Endothelial cell of umbilical vein (primary cell): ENCODE data around the gene RAB24. TPM values are rescaled to one million over a fixed set of nuclear protein-coding genes. Genes with fewer than 3 reads are reported as not detected.

ENCODE experiments used
- BruUV-seq: library from RNA; stranded (reverse); fragments of 400-500 nt; replicated peaks from 2 replicates; lab custom pipeline; 2021; lab: Mats Ljungman, UMichigan
- CTCF ChIA-PET: fragments of 300-600, 350-600 bp; sonication (Branson Sonifier 250); formaldehyde crosslinking; loops from one replicate; lab custom pipeline; 2021; ENCODE audit warnings: antibody characterized with exemption, inconsistent platforms; lab: Charles Lee
- POLR2A ChIA-PET: fragments of 300-600, 350-600 bp; sonication (Branson Sonifier 250); formaldehyde crosslinking; loops from one replicate; lab custom pipeline; 2021; ENCODE audit warnings: antibody characterized with exemption, inconsistent platforms; lab: Charles Lee
- DNase-seq: peaks from one replicate; pipeline ENCODE4 v3.0.0-alpha.2; 2011; ENCODE audit warnings: low read depth, low spot score
- FAIRE-seq: peaks from 2 replicates; lab custom pipeline; 2011; peaks lifted over from hg19 to GRCh38; lab: Jason Lieb, UNC
- H2AFZ ChIP-seq: 2 replicates; pipeline ENCODE4 v1.6.0; 2012; ENCODE audit warnings: low read depth, low read length, control low read depth, inconsistent platforms
- H3K27ac ChIP-seq: 2 replicates; pipeline ENCODE4 v1.5.1; 2011; ENCODE audit warnings: low read depth, mild to moderate bottlenecking, control low read depth, low read length, moderate library complexity; ENCODE audit not compliant: insufficient read depth
- H3K27me3 ChIP-seq, 2 experiments: 2 replicates each; pipeline versions ENCODE4 v1.6.0 to v1.6.1; 2011; ENCODE audit warnings: low read length in 2 of 2, mixed read lengths in 1 of 2; ENCODE audit not compliant: control insufficient read depth in 2 of 2, insufficient read depth in 2 of 2
- H3K36me3 ChIP-seq, 2 experiments: 2 replicates in 1 of 2; 3 replicates in 1 of 2; pipeline ENCODE4 v1.5.1; 2011; ENCODE audit warnings: low read length in 2 of 2, mild to moderate bottlenecking in 1 of 2, moderate library complexity in 1 of 2; ENCODE audit not compliant: control insufficient read depth in 2 of 2, insufficient read depth in 2 of 2; ENCODE audit errors: extremely low read depth in 1 of 2
- H3K4me1 ChIP-seq: 3 replicates; pipeline ENCODE4 v1.5.1; 2011; ENCODE audit warnings: mild to moderate bottlenecking, low read length; ENCODE audit not compliant: control insufficient read depth, insufficient read depth; ENCODE audit errors: extremely low read depth
- H3K4me2 ChIP-seq: 2 replicates; pipeline ENCODE4 v1.6.1; 2011; ENCODE audit warnings: low read length, control low read depth, mixed read lengths; ENCODE audit not compliant: insufficient read depth
- H3K4me3 ChIP-seq, 3 experiments: fragments of 200-600 bp in 1 of 3; sonication (generic), shearing (Covaris generic) in 1 of 3; replicated peaks in 1 of 3; 2 replicates each; pipeline ENCODE4 v1.5.1; 2011 to 2016; ENCODE audit warnings: control low read depth in 3 of 3, low read length in 3 of 3, mild to moderate bottlenecking in 2 of 3, inconsistent platforms in 1 of 3, low read depth in 1 of 3, moderate library complexity in 1 of 3; ENCODE audit not compliant: insufficient read depth in 1 of 3
- H3K79me2 ChIP-seq: 2 replicates; pipeline ENCODE4 v1.6.0; 2012; ENCODE audit warnings: low read length, inconsistent platforms; ENCODE audit not compliant: control insufficient read depth, insufficient read depth
- H3K9ac ChIP-seq: replicated peaks from 2 replicates; pipeline ENCODE3; 2011; ENCODE audit warnings: low read length, control low read depth; ENCODE audit not compliant: insufficient read depth; ENCODE audit errors: extremely low read depth
- H3K9me1 ChIP-seq: replicated peaks from 3 replicates; pipeline ENCODE4 v1.6.0; 2011; ENCODE audit warnings: mild to moderate bottlenecking, low read length; ENCODE audit not compliant: control insufficient read depth, insufficient read depth; ENCODE audit errors: extremely low read depth
- H3K9me3 ChIP-seq: replicated peaks from 2 replicates; pipeline ENCODE4 v1.5.1; 2012; ENCODE audit warnings: low read length, inconsistent platforms; ENCODE audit not compliant: control insufficient read depth, insufficient read depth
- H4K20me1 ChIP-seq: replicated peaks from 2 replicates; pipeline ENCODE3; 2011; ENCODE audit warnings: mild to moderate bottlenecking, low read length; ENCODE audit not compliant: control insufficient read depth, insufficient read depth; ENCODE audit errors: extremely low read depth
- CTCF ChIP-seq, 2 donors: IDR thresholded peaks; 1 replicate in 1 of 2; 2 replicates in 1 of 2; pipeline ENCODE4 v1.5.1; 2011; ENCODE audit warnings: low read length in 2 of 2, mild to moderate bottlenecking in 2 of 2, moderate library complexity in 2 of 2, control low read depth in 1 of 2, inconsistent platforms in 1 of 2, low read depth in 1 of 2; ENCODE audit not compliant: insufficient read depth in 1 of 2; ENCODE audit errors: extremely low read depth in 1 of 2
- EZH2 ChIP-seq: IDR thresholded peaks from 2 replicates; pipeline ENCODE4 v1.6.1; 2012; ENCODE audit warnings: borderline replicate concordance, low read depth, mild to moderate bottlenecking, moderate library complexity, low read length, inconsistent platforms; ENCODE audit not compliant: severe bottlenecking
- FOS ChIP-seq: IDR thresholded peaks from 2 replicates; pipeline ENCODE4 v1.6.1; 2011; ENCODE audit warnings: mild to moderate bottlenecking, low read length, moderate library complexity, borderline replicate concordance; ENCODE audit not compliant: insufficient read depth
- GATA2 ChIP-seq: IDR thresholded peaks from 2 replicates; pipeline ENCODE4 v1.7.0; 2011; ENCODE audit warnings: low read depth, mild to moderate bottlenecking, moderate library complexity, mixed read lengths, low read length; ENCODE audit not compliant: insufficient read length, insufficient read depth
- JUN ChIP-seq: IDR thresholded peaks from 2 replicates; pipeline ENCODE4 v1.6.1; 2011; ENCODE audit warnings: borderline replicate concordance, low read depth; ENCODE audit not compliant: insufficient read length, insufficient read depth
- MAX ChIP-seq: IDR thresholded peaks from 2 replicates; pipeline ENCODE4 v1.6.1; 2011; ENCODE audit not compliant: insufficient read depth, insufficient read length
- MYC ChIP-seq: IDR thresholded peaks from one replicate; pipeline ENCODE4 v1.6.1; 2011; ENCODE audit warnings: mild to moderate bottlenecking, low read depth, low read length
- POLR2A ChIP-seq: IDR thresholded peaks from 2 replicates; pipeline ENCODE4 v1.6.1; 2012; ENCODE audit warnings: low read depth, mild to moderate bottlenecking, control low read depth, low read length
- POLR2AphosphoS5 ChIP-seq: IDR thresholded peaks from 2 replicates; pipeline ENCODE4 v1.6.1; 2012; ENCODE audit warnings: low read depth, mild to moderate bottlenecking, control low read depth, low read length, moderate library complexity; ENCODE audit not compliant: insufficient read depth
- dilution Hi-C: fragments of 300-500 bp; cut with MboI; formaldehyde crosslinking; loops from one replicate; pipeline ENCODE4 v1.15.0; 2019; ENCODE audit warnings: low sequenced_read_pairs; ENCODE audit not compliant: extremely low pct_ligation_motif_present
- intact Hi-C: fragments of 100-400 bp; cut with micrococcal nuclease; formaldehyde crosslinking; loops from one replicate; pipeline ENCODE4 v1.10.0; 2022
- polyA plus RNA-seq, 4 experiments: library from polyadenylated mRNA; depleted of rRNA in 3 of 4; stranded (reverse) in 3 of 4; unstranded in 1 of 4; fragments of >200 nt; gene quantifications; 2 replicates each; pipeline versions ENCODE4 v1.2.1 to v1.2.3, GENCODE V29; 2011 to 2012; ENCODE audit warnings: missing spikeins in 1 of 4
- total RNA-seq: library from RNA; stranded (reverse); gene quantifications from 2 replicates; pipeline ENCODE4 v1.2.3, GENCODE V29; 2021

RAB24 gene
- total and polyA plus RNA-seq, 2 donors (not counting 3 experiments of a cell fraction or from before 2014, with no cell fraction given) = 20.7 to 44.0 TPM

DNA sequence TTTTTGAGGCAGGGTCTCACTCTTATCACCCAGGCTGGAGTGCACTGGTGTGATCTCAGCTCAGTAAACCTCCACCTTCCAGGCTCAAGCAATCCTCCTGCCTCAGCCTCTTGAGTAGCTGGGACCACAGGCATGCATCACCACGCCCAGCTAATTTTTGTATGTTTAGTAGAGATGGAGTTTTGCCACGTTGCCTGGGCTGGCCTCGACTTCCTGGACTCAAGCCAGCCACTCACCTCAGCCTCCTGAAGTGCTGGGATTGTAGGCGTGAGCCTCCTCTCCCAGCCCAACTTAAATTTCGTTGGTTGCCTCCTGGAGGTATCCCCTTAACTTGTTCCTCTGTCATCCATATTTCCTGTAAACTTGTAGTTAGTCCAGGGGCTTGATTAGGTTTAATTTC lies 47.2 kb downstream of the RAB24 start:
- Histone ChIP-seq H2AFZ (no peak overlapping the region), H3K9ac (no peak overlapping the region), H3K27me3 (no peaks in the 10 kb centered on the region), H4K20me1 (no peaks in the 10 kb centered on the region), H3K27ac (no peak overlapping the region), H3K79me2 (peaks cover 1% of the 10 kb centered on the region), H3K9me1 (no peaks in the 10 kb centered on the region), H3K36me3 (peaks cover 5 to 9% of the 10 kb centered on the region in 2 experiments), H3K4me1 (no peaks in the 10 kb centered on the region), H3K4me2 (no peak overlapping the region), H3K4me3 (no peak overlapping the region), H3K9me3 (no peaks in the 10 kb centered on the region)
- TF ChIP-seq FOS (no peak), GATA2 (no peak), MYC (no peak), EZH2 (no peak), POLR2A (no peak), JUN (no peak), MAX (no peak), POLR2AphosphoS5 (no peak), CTCF (IDR thresholded peaks at IDR 0.05; ENCODE audit: extremely low read depth in 1 of 2, insufficient read depth in 1 of 2, low read depth in 1 of 2, low read length in 2 of 2) (no peak)
- dilution Hi-C loops = no loop called here
- no TSS peak for BruUV-seq
- intact Hi-C loops = no loop called here
- no peak for FAIRE-seq
- ChIA-PET POLR2A (no interaction called here), CTCF (no interaction called here)
- DNase-seq = no peak
